ENCODE measurements around the gene MEGF9.

MEGF9 gene

GRCh38 chr9:120723565-120723964 lies 9.3 kb upstream of the MEGF9 start:
- DNase-seq (ENCODE audit: low read depth) = peak; percentile 59
- TF ChIP-seq, protein P1, sequence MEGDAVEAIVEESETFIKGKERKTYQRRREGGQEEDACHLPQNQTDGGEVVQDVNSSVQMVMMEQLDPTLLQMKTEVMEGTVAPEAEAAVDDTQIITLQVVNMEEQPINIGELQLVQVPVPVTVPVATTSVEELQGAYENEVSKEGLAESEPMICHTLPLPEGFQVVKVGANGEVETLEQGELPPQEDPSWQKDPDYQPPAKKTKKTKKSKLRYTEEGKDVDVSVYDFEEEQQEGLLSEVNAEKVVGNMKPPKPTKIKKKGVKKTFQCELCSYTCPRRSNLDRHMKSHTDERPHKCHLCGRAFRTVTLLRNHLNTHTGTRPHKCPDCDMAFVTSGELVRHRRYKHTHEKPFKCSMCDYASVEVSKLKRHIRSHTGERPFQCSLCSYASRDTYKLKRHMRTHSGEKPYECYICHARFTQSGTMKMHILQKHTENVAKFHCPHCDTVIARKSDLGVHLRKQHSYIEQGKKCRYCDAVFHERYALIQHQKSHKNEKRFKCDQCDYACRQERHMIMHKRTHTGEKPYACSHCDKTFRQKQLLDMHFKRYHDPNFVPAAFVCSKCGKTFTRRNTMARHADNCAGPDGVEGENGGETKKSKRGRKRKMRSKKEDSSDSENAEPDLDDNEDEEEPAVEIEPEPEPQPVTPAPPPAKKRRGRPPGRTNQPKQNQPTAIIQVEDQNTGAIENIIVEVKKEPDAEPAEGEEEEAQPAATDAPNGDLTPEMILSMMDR (conservative IDR thresholded peaks at IDR 0.05; ENCODE audit: low read depth, low read length) = no peak
- no peak overlapping the region for H3K4me3 ChIP-seq (ENCODE audit: low read depth, low read length)

DNA sequence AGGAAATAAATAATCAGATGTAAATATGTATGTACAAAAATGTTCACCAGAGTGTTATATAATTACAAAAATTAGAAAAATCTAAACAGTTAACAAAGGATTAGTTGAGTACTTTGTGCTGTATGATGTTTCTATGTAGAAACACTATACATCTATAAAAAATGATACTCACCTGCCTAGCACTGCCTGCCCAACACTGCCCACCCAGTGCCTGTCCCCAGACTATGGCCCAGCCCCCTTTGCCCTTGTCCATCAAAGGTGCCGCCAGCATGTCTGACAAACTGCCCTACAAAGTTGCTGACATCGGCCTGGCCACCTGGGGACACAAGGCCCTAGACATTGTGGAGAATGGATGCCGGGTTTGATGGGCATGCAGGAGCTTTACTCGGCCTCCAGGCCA lies 6.1 kb upstream of the MEGF9 start:
- no peak overlapping the region for H3K4me3 ChIP-seq (ENCODE audit: low read depth, low read length)
- TF ChIP-seq, protein P1 (conservative IDR thresholded peaks at IDR 0.05; ENCODE audit: low read depth, low read length) = no peak
- no peak for DNase-seq (ENCODE audit: low read depth)

DNA sequence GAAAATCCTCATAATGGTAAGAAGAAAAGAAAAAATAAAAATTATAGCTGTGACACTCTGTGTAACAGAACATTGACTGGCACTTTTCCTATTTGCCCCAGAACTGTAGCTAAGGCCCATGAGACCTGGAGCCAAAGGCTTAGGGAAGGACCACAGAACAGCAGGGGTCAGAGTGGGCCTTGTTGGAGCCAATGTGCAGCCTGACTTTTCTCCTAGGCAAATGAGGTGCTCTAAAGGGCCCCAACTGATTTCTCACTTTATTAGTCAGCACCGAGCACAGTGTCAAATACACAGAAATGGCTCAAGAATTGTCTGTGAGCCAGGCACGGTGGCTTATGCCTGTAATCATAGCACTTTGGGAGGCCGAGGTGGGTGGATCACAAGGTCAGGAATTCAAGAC lies 4.0 kb upstream of the MEGF9 start:
- DNase-seq (ENCODE audit: low read depth) = no peak

DNA sequence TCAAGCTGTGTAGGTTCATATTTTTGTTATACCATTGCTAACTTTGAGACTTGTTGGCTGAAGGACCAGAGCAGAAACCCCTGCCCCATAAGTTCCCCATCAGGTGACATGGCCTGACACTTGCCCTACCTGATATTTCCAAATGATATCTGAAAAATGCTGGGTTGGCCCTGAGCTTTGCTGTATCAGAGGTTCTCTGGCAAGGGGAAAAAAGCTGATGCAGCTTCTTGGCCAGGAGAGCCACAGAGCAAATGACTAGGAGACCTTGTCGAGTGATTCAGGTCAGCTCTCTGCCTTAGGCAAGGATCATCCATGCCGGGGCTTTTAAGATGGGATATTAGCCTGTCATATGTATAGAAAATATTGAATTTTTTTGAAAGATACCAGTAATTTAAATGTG lies 2.9 kb upstream of the MEGF9 start:
- TF ChIP-seq, protein P1 (conservative IDR thresholded peaks at IDR 0.05; ENCODE audit: low read depth, low read length) = no peak
- DNase-seq (ENCODE audit: low read depth) = no peak
- no peak overlapping the region for H3K4me3 ChIP-seq (ENCODE audit: low read depth, low read length)

More for the DNA sequence above, 4.0 kb upstream of the MEGF9 start:
- H3K4me3 ChIP-seq (ENCODE audit: low read depth, low read length) = no peak overlapping the region
- TF ChIP-seq, protein P1 (conservative IDR thresholded peaks at IDR 0.05; ENCODE audit: low read depth, low read length) = no peak

DNA sequence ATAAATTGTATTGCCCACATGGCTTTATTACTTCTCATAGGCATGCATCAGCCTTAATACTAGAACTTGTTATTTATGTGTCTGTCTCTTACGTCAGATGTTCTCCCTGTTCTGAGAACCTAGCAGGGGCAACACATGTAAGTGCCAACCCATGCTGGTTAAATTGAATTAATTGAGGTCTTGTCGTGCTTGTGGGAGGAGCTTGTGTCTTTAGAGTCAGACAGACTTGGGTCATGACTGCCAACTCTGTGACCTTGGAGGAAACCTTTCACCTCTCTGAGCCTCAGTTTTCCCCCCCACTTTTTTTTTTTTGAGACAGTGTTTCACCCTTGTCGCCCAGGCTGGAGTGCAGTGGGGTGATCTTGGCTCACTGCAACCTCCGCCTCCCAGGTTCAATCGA lies 2.2 kb upstream of the MEGF9 start:
- TF ChIP-seq, protein P1 (conservative IDR thresholded peaks at IDR 0.05; ENCODE audit: low read depth, low read length) = no peak
- no peak overlapping the region for H3K4me3 ChIP-seq (ENCODE audit: low read depth, low read length)
- no peak for DNase-seq (ENCODE audit: low read depth)

DNA sequence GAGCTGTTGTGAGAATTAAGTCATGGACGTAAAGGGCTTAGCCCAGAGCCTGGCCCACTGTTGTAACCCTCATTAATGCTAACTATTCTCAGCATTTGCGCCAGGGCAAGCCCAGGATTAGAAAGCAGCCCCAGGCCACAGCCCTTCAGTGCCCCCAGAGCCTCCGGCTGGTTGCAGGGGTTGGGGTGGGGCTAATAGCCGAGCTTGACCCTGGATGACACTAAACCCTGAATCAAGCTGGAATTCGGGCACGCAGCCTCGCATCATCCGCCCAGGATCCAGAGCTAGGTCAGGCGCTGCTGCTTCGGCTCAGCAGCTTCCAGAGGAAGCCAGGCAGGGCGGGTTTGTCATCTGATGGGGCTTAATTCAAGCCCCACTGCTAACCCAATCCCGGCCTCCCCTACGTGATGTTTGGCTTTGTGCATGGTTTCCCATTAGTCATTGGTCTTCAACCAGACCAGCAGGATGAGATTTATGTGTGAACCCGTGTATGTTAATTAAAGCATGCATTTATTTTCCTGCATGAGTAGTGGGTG lies 1.2 kb upstream of the MEGF9 start:
- TF ChIP-seq, protein P1 (conservative IDR thresholded peaks at IDR 0.05; ENCODE audit: low read depth, low read length) = no peak
- peak; percentile 43 for DNase-seq (ENCODE audit: low read depth)
- H3K4me3 ChIP-seq (ENCODE audit: low read depth, low read length) = peak overlapping the region; percentile 10

DNA sequence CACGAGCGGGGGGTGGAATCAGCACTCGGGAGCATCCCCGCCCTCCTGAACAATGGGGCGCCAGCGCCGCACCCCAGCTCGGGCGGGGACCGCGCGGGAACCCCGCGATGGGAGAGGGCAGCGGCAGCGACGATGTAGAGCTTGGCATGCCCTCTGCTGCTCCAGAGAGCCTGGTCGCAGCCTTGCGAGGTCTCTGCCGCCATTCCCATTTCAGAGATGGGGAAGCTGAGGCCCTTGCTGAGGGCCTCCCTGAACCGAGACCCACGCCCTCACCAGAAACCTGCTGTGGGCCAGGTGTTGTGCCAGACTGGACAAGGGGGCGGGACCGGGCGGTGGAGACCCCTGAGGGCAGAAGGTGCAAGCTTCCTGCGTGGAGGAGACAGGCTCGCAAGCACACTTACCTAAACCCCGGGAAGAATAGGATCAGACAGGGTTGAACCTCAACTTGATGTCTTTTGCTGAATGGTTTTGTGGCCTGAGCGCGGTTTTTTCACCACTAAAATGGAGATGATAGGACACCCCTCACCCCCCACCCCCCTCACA lies 647 bp upstream of the MEGF9 start:
- peak overlapping the region; percentile 79 for H3K4me3 ChIP-seq (ENCODE audit: low read depth, low read length)
- TF ChIP-seq, protein P1 (conservative IDR thresholded peaks at IDR 0.05; ENCODE audit: low read depth, low read length) = no peak
- no peak for DNase-seq (ENCODE audit: low read depth)
